Parathyroid adenoma (tissue), 2 donors: ENCODE results near the gene SLC16A5.

ENCODE experiments used
- H2AFZ ChIP-seq: fragments of 300-600 bp; sonication (generic); one replicate; pipeline ENCODE4 v1.7.0; 2017; ENCODE audit warnings: antibody characterized with exemption, mild to moderate bottlenecking
- H3K27ac ChIP-seq: fragments of 300-600 bp; sonication (generic); one replicate; pipeline ENCODE4 v1.7.0; 2017
- H3K27me3 ChIP-seq: fragments of 300-600 bp; sonication (generic); one replicate; pipeline ENCODE4 v1.7.0; 2017; ENCODE audit warnings: low read length; ENCODE audit not compliant: control insufficient read depth, insufficient read depth
- H3K36me3 ChIP-seq: fragments of 300-600 bp; sonication (generic); one replicate; pipeline ENCODE4 v1.7.0; 2017; ENCODE audit warnings: low read length; ENCODE audit not compliant: control insufficient read depth, insufficient read depth
- H3K4me1 ChIP-seq: fragments of 300-600 bp; sonication (generic); one replicate; pipeline ENCODE4 v1.7.0; 2017; ENCODE audit warnings: control low read depth
- H3K4me2 ChIP-seq: fragments of 300-600 bp; sonication (generic); one replicate; pipeline ENCODE4 v1.7.0; 2017; ENCODE audit warnings: low read length
- H3K4me3 ChIP-seq: fragments of 300-600 bp; sonication (generic); one replicate; pipeline ENCODE4 v1.7.0; 2017; ENCODE audit warnings: low read depth, low read length
- H3K79me2 ChIP-seq: fragments of 300-600 bp; sonication (generic); one replicate; pipeline ENCODE4 v1.7.0; 2017; ENCODE audit warnings: control low read depth
- H3K9ac ChIP-seq: fragments of 300-600 bp; sonication (generic); one replicate; pipeline ENCODE4 v1.7.0; 2017; ENCODE audit warnings: mild to moderate bottlenecking
- H3K9me3 ChIP-seq: fragments of 300-600 bp; sonication (generic); one replicate; pipeline ENCODE4 v1.7.0; 2017; ENCODE audit warnings: low read length; ENCODE audit not compliant: control insufficient read depth
- TF ChIP-seq, protein P1 (sequence below): fragments of 300-600 bp; sonication (generic); IDR thresholded peaks from one replicate; pipeline ENCODE4 v1.7.0; 2017; ENCODE audit warnings: antibody characterized with exemption, mild to moderate bottlenecking
- donor health status: primary hyperparathyroidism.

Gene SLC16A5

GRCh38 chr17:75046407-75047289 is 41.1 kb upstream of the SLC16A5 start, which contains the start of the genes ATP5PD and KCTD2:
TSS of gene ATP5PD (minus strand) at chr17:75046969. CDS start at chr17:75042650, 4,319 bp downstream.
TSS of gene KCTD2 (plus strand) at chr17:75047225. CDS start at chr17:75047251, 26 bp downstream.
- H3K4me1 ChIP-seq, result peaks cover 4% of the 10 kb centered on the region
- no peaks in the 10 kb centered on the region for H3K9me3 ChIP-seq
- H3K4me3 ChIP-seq, result peak within 1 kb of the TSS; percentile 99
- peak within 1 kb of the TSS; percentile 98 for H2AFZ ChIP-seq
- TF ChIP-seq, protein P1, sequence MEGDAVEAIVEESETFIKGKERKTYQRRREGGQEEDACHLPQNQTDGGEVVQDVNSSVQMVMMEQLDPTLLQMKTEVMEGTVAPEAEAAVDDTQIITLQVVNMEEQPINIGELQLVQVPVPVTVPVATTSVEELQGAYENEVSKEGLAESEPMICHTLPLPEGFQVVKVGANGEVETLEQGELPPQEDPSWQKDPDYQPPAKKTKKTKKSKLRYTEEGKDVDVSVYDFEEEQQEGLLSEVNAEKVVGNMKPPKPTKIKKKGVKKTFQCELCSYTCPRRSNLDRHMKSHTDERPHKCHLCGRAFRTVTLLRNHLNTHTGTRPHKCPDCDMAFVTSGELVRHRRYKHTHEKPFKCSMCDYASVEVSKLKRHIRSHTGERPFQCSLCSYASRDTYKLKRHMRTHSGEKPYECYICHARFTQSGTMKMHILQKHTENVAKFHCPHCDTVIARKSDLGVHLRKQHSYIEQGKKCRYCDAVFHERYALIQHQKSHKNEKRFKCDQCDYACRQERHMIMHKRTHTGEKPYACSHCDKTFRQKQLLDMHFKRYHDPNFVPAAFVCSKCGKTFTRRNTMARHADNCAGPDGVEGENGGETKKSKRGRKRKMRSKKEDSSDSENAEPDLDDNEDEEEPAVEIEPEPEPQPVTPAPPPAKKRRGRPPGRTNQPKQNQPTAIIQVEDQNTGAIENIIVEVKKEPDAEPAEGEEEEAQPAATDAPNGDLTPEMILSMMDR, result peak; percentile 22
- H3K4me2 ChIP-seq, result peak within 1 kb of the TSS; percentile 77
- H3K27ac ChIP-seq, result peak within 1 kb of the TSS; percentile 97
- no peaks in the 10 kb centered on the region for H3K27me3 ChIP-seq
- H3K79me2 ChIP-seq, result no peaks in the 10 kb centered on the region
- peak within 1 kb of the TSS; percentile 71 for H3K9ac ChIP-seq
- no peaks in the 10 kb centered on the region for H3K36me3 ChIP-seq

DNA sequence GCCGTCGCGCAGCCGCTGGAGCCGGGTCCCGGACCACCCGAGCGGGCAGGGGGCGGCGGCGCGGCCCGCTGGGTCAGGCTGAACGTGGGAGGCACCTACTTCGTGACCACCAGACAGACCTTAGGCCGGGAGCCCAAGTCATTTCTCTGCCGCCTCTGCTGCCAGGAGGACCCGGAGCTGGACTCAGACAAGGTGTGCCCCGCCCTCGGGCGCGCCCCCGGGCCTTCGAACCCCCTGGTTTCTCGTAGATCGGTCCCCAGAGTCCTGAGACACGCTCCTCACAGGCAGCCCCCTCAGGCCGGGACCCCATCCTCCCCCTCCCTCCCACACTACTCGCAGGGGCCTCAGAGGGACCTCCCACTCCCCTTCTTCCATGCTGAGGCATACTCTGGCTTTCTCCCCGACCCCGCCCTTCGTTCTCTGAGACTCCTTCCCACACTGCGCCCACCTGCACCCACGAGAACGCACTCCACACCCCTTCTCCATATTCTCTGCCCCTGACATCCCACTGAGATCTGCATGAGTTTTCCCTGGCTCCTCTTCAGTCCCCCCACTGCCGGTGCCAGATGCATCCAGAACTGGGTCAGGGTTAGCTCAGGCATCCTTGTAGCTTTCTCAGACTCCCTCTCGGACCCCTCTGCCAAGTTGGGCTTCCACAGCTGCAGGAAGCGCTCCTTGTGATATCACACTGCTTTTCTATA is 40.2 kb upstream of the SLC16A5 start:
- no peak overlapping the region for H3K27ac ChIP-seq
- peaks cover 4% of the 10 kb centered on the region for H3K4me1 ChIP-seq
- H2AFZ ChIP-seq, result peak overlapping the region; percentile 85
- H3K4me3 ChIP-seq, result peak overlapping the region; percentile 48
- H3K9ac ChIP-seq, result no peak overlapping the region
- H3K36me3 ChIP-seq, result no peaks in the 10 kb centered on the region
- H3K4me2 ChIP-seq, result peak overlapping the region; percentile 51
- no peaks in the 10 kb centered on the region for H3K9me3 ChIP-seq
- no peaks in the 10 kb centered on the region for H3K79me2 ChIP-seq
- TF ChIP-seq, protein P1, result no peak
- no peaks in the 10 kb centered on the region for H3K27me3 ChIP-seq

DNA sequence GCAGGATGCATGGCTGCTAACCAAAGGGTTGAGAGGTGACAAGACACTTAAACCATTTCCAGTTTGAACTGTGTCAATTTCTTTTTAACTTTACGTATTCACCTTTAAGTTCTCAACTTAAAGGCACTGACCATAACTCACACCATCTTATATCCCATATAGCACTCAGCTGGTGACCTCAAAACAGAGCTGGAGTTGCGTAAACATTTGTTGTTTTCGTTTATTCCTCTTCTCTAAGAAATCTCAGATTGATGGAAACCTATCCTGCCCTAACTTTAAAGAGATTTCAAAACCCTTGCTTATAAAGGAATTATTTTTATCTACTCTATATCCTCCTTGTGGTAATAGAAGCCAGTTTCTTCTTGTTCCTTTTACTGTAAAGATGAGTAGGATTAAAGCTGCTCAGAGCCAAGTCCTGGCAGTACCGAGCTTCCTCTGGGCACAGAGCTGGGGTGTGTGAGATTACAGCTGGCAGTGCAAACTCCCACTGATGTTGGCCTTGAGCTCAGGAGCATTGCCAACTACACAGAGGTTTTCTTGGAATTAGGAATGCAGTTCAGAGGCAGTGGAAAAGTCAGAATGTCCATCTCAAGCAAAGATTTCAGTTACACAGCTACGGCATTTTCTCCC is 39.4 kb upstream of the SLC16A5 start:
- peak overlapping the region; percentile 48 for H3K4me3 ChIP-seq
- H3K9me3 ChIP-seq, result no peaks in the 10 kb centered on the region
- H3K4me2 ChIP-seq, result peak overlapping the region; percentile 51
- H3K79me2 ChIP-seq, result no peaks in the 10 kb centered on the region
- H3K27me3 ChIP-seq, result no peaks in the 10 kb centered on the region
- H3K27ac ChIP-seq, result no peak overlapping the region
- H3K4me1 ChIP-seq, result peaks cover 4% of the 10 kb centered on the region
- TF ChIP-seq, protein P1, result no peak
- H3K9ac ChIP-seq, result no peak overlapping the region
- H2AFZ ChIP-seq, result no peak overlapping the region
- no peaks in the 10 kb centered on the region for H3K36me3 ChIP-seq

GRCh38 chr17:75049057-75049456 is 38.7 kb upstream of the SLC16A5 start:
- TF ChIP-seq, protein P1, result no peak
- no peaks in the 10 kb centered on the region for H3K9me3 ChIP-seq
- peaks cover 4% of the 10 kb centered on the region for H3K4me1 ChIP-seq
- no peaks in the 10 kb centered on the region for H3K27me3 ChIP-seq
- no peak overlapping the region for H3K27ac ChIP-seq
- no peak overlapping the region for H3K4me2 ChIP-seq
- no peak overlapping the region for H2AFZ ChIP-seq
- no peaks in the 10 kb centered on the region for H3K36me3 ChIP-seq
- H3K4me3 ChIP-seq, result no peak overlapping the region
- H3K9ac ChIP-seq, result no peak overlapping the region
- no peaks in the 10 kb centered on the region for H3K79me2 ChIP-seq
